C4-2B (cell line): ENCODE measurements around the gene SLC26A2.

Experiments used
- CTCF ChIP-seq: fragments of 450-650 bp; conservative IDR thresholded peaks from 2 replicates; pipeline ENCODE4 v1.5.1; 2017; ENCODE audit warnings: mild to moderate bottlenecking
- ZFX ChIP-seq: fragments of 450-650 bp; IDR thresholded peaks from 2 replicates; pipeline ENCODE4 v1.6.1; 2017

GRCh38 chr5:149930043-149930748 is 30.4 kb upstream of the SLC26A2 start:
- TF ChIP-seq CTCF (no peak), ZFX (no peak)
